Stimulated activated CD4-positive, alpha-beta T cell treated with anti-CD3 and anti-CD28 coated beads, Interleukin-4, amount 100 ng/mL, for 48 hours (primary cell): ENCODE data around the gene RARA.

Source experiments
- DNase-seq, 2 donors: peaks; one replicate each; pipeline ENCODE4 v3.0.0-alpha.2; 2020; ENCODE audit warnings: low read depth in 2 of 2

RARA gene

GRCh38 chr17:40309031-40309948 is at the start of gene RARA:
Gene RARA (plus strand): TSS chr17:40309180. CDS start chr17:40331219, 22,039 bp downstream.
- no peak for DNase-seq

- DNase-seq: no peak
Measured at GRCh38 chr17:40259505-40259904, 49.5 kb upstream of the RARA start.

GRCh38 chr17:40260528-40260927 is 48.5 kb upstream of the RARA start:
- DNase-seq: no peak

- DNase-seq: no peak
Measured at GRCh38 chr17:40264458-40265185, 44.4 kb upstream of the RARA start.

GRCh38 chr17:40265337-40265736 is 43.6 kb upstream of the RARA start:
- DNase-seq: no peak

- DNase-seq: no peak
Measured at GRCh38 chr17:40266882-40267281, 42.1 kb upstream of the RARA start.

GRCh38 chr17:40268141-40268712 is 40.8 kb upstream of the RARA start:
- no peak for DNase-seq

- no peak for DNase-seq
Measured at GRCh38 chr17:40278414-40278813, 30.6 kb upstream of the RARA start.

- DNase-seq: no peak
Measured at GRCh38 chr17:40279402-40279801, 29.6 kb upstream of the RARA start.

- DNase-seq: no peak
Measured at GRCh38 chr17:40281663-40282062, 27.3 kb upstream of the RARA start.

- no peak for DNase-seq
Measured at GRCh38 chr17:40283662-40284061, 25.3 kb upstream of the RARA start.

- DNase-seq: no peak
Measured at GRCh38 chr17:40284085-40284713, 24.8 kb upstream of the RARA start.

GRCh38 chr17:40286473-40286872 is 22.5 kb upstream of the RARA start:
- DNase-seq: no peak

- no peak for DNase-seq
Measured at GRCh38 chr17:40287159-40287493, 21.9 kb upstream of the RARA start.

- DNase-seq: peak; percentile 97 to 98
Measured at GRCh38 chr17:40287494-40288369, 21.2 kb upstream of the RARA start, which contains the start of gene CDC6. Gene CDC6 (plus strand): TSS chr17:40287879. CDS start chr17:40289421, 1,542 bp downstream.

GRCh38 chr17:40290629-40291280 is 18.2 kb upstream of the RARA start:
- no peak for DNase-seq

GRCh38 chr17:40291281-40291664 is 17.7 kb upstream of the RARA start:
- DNase-seq: no peak

- DNase-seq: no peak
Measured at GRCh38 chr17:40293363-40293762, 15.6 kb upstream of the RARA start.

- DNase-seq: no peak
Measured at GRCh38 chr17:40295488-40296436, 13.2 kb upstream of the RARA start.
